HG03280 (cell line): Measurements from ENCODE around the gene GABRA5.
"Not testable (repeated sequence)": the region's sequence is repeated elsewhere in the genome, so short reads cannot be mapped to it uniquely, and the experiment has no call there.

ENCODE experiments used
- ATAC-seq: cut with Tn5 transposase; IDR thresholded peaks from one replicate; pipeline ENCODE4 v1.9.1; 2021; ENCODE audit warnings: mild to moderate bottlenecking, moderate library complexity; ENCODE audit not compliant: unreplicated experiment

Gene GABRA5

DNA sequence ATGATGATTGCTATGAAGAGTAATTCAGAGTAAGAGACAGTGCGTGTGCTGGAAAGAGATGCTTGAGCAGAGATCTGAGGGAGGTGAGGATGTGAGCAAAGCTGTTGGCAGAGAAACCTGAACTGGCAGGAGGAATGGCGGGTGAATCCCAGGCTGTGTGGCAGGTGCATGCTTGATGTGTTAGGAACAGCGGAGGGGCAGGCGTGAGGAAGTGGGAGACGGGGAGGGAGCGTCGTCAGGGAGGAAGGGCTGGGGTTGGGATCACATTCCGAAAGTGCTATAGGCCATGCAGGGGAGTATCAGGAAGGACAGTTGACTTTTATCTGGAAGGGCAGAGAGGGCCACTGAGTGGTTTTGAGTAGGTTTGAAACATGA is 8.6 kb downstream of the GABRA5 start:
- ATAC-seq, result no peak

DNA sequence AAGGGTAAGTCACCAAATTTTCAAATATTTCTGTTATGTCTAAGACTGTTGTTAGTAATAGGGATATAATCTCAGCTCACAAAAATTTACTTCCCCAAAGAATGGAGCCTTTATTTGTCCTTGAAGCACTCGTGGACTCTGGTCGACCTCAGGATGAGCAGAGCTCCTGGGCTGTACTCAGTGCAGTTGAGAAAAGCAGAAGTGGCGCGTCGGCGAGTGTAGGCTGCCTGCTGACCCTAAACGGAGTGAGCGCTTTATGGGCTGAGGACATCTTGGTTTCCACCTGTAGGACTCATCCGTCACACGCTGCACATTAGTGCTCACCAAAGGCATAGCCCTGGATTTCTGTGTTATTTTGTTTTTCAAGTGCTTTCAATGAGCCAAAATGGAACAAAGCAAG is 11.0 kb downstream of the GABRA5 start:
- no peak for ATAC-seq

DNA sequence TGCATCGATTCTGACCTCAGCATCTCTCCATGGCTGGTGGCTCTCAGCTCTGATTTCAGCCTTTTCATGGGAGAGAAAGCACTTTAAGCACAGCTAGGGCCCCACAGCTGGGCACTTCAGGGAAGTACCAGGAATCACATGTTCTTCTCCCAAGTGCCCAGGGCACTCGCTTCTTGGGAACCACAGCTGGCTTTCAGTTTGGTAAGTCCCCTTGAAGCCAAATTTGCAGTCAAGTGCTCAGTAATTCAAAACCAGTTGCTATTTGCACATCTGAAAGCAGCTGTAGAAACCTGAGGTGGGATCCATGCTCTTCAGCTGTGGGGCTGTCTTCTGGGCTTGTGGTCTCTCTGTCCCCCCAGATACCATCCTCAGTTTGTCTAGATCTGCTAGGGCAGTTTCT is 12.8 kb downstream of the GABRA5 start:
- no peak for ATAC-seq

DNA sequence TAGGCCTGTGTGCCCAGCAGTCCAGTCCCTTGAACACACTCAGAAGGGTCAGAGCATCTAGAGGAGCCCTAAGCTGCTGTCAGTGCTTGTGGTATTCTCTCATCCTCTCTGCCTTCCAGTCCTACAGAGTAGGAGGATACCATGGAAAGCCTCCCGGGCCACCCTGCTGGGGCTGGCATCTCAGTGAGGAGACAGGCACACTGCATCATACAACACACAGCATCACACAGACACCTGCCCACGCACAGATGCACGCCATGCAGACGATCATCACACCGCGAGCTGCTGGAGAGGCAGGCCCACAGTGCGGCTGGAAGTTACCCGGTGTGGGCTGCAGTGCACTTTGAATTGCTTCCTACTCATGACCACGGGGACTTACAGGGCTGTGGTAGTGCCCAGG is 15.2 kb downstream of the GABRA5 start:
- no peak for ATAC-seq

DNA sequence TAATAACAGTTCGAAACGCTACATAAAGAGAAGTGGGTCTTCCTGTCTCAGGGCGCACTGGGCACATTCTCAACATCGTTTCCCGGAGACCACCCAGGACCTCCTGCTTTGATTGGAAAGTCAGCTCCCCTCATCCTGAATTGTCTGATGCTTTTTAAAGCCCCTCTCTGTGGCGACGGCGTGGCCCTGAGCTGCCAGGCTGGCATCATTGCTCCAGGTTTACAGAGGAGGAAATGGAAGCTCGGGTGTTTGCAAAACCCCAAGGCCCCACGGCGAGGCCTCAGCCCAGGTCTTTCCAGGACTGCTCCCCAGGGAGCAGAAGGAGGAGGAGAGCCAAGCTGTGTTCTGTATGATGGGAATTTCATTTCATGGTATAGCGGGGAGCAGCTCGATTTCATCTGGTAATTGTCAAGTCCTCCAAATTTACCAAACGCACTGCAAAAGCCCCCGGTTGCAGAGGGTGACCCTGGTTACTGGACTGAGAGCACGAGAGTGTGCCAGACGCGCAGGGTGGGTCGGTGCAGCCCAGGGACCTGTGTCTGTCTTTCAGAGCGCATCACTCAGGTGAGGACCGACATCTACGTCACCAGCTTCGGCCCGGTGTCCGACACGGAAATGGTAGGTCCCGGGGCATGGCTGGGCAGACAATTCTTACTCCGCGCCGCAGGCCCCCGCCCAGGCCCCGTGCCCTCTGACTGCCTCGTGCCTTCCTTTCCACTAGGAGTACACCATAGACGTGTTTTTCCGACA is 15.9 kb downstream of the GABRA5 start:
- no peak for ATAC-seq

DNA sequence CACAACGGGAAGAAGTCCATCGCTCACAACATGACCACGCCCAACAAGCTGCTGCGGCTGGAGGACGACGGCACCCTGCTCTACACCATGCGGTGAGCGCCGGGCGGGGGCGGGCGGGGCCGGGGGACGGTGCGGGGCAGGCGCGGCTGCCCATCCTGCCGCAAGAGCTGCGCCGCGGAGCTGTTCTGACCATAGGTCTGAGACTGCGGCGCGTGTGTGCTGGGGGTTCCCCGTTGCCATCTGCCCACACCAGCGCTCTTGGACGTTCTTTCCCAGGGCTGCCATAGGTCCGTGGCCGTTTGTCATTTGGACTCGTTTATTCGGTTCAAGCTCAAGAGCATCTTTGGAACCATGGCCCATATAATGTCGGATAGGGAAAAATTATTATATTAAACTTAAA is 16.6 kb downstream of the GABRA5 start:
- no peak for ATAC-seq

DNA sequence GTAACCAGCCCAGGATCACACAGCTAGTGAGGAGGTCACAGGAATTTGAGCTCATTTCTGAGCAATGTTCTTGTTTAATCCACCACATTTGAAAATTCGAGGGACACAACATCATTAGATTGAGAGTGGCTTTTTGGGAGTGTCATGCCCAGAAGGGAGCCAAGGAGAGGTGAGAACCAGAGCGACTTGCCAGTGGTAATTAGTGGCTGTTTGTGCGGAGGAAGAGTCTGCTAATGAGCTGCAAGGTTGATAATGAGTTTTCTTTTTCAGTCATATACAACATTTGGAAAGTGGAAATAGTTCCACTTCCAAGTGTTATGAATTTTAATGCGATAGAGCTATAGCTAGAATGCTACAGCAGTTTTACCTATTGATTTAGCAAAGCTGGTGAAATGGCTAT is 19.7 kb downstream of the GABRA5 start:
- no peak for ATAC-seq

DNA sequence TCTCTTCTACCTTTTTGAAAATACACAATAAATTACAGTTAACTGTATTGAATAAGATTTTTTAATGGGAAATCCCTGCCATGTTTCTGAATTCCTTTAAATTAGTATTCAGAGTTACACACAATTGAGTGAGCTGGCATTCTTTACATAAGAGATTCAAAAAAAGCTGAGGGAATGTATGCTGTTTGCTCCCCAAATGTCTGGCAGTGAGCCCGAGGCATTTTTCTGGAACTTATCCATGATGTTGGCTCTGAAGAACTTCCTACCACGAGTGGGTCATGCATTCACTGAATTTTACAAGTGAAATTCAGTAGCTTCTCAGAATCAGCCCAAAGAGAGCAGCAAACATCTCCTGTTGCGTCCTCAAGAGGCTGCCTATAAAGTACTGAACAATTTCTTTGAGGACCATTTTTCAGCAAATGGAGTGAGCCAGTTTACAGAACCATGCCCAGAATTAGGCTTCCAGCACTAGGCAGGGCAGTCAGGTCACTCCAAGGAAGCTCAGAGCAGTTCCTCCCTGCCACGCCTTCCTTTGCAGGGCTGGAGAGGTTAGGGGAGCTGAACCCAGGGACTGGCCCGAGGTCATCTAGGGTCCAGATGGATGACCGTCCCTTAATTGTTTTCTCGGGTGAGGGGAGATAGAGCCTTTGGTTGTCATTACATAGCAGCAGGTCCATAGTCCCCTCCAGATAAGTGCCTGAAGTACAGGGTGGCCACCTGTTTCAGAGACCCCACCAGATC is 21.2 kb downstream of the GABRA5 start:
- no peak for ATAC-seq

DNA sequence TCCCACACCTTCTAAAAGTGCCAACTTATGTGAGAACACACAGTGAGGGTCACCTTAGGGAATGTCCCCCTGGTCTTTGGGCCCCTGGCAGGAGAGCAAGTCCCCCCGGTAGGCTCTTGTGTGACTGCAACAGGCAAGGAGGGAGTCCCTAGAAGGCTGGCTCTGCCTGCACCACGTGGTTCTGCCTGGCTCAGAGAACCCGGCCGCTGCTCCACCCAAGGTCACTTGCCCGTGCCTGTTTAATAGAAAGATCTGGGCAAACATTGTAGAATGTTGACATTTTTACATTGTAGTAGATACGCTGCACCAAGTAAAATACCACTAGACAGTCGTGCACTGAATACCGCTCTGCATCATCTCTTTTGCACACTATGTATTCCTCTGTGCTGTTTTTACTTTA is 21.9 kb downstream of the GABRA5 start:
- no peak for ATAC-seq

DNA sequence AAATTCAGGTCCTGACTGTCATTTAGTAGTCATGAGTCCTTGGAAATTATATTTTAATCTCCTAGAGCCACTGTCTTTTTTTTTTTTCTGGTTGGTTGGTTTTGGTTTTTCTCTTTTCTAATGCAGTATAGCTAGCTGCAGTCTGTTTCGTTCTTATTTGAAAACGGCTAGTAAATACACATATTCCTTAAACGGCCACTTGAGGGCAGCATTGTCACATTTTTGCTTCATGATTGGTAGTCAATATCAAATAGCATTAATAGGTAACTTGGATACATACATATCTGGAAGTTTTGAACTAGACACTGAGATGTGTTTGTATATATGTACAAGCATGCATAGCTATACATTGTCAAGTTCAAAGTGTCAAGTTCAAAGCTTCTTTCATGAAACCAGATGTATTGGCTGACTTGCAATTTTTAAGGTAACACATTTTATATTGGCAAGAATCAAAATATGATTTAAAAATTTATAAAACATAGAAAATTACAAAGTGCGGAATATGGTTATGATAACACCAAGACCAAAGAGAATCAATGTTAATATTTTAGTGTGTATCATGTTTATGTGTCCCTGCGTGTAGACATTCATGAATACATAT is 22.5 kb downstream of the GABRA5 start:
- no peak for ATAC-seq

DNA sequence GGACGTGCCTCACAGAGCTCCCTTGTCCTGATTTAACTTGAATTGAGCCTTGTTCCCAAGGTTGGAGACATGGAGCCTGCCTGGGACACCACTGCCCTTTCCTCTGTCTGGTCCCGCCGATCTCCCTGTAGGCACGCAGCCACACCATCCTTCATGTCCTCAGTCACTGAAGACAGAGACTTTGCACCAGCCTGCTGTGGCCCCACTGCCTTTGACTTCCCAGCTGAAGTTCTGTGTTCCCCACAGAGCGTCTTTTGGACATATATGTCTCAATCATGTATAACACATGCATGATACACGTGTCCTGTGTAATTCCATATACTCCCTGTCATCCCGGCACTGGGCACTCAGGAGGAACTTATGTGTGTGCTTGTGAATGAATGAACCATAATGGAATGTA is 23.6 kb downstream of the GABRA5 start:
- no peak for ATAC-seq

DNA sequence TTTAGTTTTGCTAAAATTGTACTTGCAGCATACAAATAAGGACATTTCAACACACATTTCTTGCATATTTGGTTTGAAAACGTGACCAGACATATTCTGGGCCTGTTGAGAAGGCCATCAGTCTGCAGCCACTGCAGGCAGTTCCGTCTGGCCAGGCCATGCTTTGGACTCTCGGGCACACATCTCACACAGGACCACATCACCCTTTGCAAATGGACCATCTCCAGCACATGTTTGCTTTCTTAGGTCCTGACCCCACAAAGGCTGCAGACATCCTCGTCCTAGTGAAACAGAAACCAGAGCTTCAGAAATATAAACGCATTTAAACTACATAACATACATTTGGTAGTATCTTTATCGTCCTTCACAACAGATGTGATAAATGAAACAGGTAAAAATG is 24.1 kb downstream of the GABRA5 start:
- ATAC-seq, result no peak

DNA sequence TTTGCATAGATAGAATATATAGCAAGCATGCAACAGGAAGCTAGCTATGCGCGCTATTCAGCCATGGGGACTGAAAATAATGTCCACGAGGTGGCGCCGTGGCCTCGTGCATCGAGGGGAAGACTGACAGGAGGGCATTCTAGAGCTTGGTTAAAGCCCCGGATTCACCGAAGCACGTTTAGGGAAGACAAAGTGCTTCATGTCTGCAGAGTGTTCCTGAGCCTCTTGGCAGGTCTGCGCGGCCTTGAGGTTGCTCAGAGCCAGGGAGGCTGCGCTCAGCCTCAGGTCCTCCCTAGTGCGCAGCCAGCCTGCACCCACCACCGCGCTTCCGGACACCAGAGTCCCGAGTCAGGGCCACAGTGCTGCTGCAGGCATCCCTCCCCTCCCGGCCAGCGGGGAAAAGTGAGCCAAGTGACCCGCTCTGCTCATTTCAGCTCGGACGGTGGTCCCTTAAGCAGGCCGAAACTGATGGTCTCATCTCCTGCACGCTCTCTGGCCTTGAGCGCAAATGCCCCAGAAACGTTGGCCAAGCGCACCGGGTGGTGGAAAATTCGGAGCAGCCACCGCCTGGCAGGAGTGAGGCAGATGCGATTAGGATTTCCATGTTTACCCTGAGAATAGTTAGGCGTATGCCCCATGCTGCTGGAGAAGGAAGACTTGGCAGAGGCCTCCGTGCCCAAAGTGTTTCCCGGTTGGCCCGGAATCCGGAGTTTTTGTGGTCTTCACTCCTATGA is 24.8 kb downstream of the GABRA5 start:
- no peak for ATAC-seq

DNA sequence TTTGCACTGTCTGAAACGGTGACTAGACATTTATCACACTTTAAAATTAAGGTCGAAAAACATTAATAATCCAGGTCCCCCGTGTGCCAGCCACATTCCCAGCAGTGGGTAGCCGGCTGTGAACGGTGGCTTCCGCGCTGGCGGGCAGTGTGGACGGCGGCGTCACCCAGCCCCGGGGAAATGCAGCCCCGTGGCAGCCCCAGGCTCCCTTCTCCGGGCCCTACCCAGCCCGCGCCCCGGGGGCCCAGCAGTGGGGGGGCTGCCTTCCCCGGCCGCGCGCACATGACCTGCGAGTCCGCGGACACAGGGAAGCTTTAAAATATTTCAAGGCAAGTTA is 25.3 kb downstream of the GABRA5 start:
- ATAC-seq, result no peak

DNA sequence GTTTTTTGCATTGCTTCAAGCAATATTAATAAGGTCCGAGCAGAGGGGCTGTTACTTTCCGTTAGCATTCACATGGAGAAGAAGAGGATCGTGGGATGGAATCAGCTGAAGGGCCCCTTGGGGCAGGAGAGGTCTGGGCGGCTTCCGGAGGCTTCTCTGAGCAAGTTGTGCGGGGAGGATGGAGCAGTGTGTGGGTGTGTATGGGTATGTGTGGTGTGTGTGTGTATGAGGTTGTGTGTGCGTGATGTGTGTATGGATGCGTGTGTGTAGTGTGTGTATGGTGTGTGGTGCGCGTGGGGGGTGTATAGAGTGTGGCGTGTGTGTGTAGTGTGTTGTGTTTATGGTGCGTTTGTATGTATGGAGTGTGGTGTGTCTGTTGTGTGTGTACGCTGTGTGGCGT is 25.8 kb downstream of the GABRA5 start:
- no peak for ATAC-seq

DNA sequence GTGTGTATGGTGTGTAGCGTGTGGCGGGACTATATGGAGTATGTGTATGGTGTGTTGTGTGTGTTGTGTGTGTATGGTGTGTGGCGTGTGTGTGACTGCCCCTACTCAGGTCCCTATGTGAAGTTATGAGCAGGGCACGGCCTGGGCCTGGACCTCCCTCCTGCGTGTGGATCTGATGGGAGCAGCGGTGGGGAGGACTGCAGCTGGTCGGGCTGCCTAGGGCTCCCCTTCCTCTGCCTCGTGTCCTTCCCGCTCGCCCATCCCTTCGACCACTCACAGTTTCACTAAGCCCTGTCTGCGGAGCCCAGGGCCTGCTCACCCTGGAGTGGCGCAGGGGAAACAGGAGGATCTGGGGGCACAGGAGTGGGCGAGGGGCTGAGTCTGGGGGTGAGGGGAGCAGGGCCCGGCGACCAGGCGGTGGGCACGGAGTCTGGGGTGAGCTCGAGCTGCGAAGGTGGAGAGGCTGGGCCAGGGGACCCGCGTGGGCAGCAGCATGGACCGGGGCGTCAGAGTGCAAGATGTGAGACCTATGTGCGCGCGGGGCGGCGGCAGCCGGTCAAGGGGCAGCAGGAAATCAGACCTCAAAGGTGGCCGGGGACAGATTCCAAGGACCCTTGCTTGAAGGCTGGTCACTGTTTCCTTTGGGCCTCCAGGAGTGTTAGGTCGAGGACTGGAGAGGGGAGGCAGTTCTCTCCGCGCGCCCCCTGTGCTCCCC is 26.6 kb downstream of the GABRA5 start:
- ATAC-seq, result no peak

DNA sequence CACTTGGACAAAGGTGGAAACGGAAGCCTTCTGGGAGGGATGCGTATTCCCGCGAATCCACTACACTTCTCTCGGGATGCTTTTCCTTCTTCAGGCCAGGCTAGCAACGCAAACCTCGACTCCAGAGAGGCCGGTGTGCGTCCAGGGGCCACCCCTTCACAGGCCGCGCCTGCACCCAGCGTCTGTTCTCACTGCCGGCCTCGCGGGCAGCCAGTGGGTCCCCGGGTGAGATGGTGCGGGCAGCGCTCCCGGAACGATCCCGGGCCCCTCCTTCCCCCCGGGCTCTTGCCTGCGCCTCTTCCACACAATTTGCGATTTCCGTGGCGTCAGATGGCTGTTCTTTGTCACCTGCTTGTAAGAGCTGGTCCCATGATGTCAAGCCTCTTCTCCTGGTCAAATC is 27.3 kb downstream of the GABRA5 start:
- no peak for ATAC-seq

DNA sequence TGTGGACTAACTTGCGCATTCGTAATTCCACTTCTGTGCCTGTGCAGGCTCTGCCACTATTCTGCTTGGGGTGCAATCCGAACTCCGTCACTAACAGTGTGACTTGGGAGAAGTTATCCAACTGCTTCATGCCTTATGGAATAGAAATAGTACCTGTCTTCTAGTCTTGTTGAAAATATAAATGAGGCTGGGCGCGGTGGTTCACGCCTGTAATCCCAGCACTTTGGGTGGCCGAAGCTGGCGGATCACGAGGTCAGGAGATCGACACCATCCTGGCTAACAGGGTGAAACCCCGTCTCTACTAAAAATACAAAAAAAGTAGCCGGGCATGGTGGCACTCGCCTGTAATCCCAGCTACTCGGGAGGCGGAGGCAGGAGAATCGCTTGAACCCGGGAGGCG is 28.5 kb downstream of the GABRA5 start:
- ATAC-seq, result not testable (repeated sequence)

DNA sequence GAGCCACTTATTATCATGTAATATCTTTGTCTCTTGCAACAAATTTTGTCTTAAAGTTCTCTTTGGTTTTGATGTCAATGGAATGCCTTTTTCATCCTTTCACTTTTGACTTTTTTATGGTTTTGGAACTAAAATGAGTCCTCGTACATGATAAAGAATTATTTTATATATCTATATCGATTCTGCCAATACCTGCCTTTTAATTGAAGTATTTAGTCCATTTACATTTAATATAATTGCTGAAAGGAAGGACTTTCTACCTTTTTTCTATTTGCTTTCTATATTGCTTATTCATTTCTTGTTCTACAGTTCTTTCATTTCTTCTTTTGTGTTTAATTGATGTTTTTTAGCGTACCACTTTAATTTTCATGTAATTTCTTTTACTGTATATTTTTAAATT is 32.8 kb downstream of the GABRA5 start:
- no peak for ATAC-seq

DNA sequence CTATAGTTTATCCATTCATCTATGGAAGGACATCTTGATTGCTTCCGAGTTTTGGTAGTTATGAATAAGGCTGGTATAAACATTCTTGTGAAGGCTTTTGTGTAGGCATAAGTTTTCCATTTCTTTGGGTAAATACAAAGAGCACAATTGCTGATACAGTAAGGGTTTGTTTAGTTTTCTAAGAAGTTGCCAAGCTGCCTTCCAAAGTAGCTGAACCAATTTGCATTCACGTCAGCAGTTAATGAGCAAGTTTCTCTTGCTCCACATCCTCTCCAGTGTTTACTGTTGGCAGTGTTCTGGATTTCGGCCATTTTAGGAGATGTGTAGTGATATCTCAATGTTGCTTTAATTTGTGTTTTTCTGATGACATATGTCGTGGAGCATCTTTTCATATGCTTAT is 34.2 kb downstream of the GABRA5 start:
- ATAC-seq, result no peak

DNA sequence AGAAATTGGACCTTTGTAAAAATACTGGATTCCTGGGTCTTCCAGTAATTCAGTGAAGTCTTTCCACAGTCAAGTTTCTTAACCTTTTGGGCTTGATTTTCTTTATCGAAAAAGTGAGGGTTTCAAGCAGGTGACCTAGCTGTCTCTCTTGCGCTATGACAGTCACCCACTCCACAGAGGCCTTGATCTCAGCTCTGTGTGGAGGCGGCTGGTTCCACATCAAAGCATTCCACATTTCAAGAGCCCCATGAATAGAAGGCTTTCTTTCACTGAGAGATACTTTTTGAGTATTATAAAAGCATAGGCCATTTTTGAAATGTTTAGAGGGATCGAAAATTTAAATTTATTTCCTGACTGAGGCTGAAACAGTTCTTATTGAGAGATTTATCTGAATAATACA is 43.9 kb downstream of the GABRA5 start:
- no peak for ATAC-seq
